Putamen (tissue), 1 donor: ENCODE data around the gene ADARB2.

Experiments used
- DNase-seq: peaks from one replicate; pipeline ENCODE4 v3.0.0-alpha.2; 2016; ENCODE audit warnings: low spot score

Gene ADARB2

GRCh38 chr10:1187855-1188557 is 549.3 kb downstream of the ADARB2 start:
- peak; percentile 72 for DNase-seq

DNA sequence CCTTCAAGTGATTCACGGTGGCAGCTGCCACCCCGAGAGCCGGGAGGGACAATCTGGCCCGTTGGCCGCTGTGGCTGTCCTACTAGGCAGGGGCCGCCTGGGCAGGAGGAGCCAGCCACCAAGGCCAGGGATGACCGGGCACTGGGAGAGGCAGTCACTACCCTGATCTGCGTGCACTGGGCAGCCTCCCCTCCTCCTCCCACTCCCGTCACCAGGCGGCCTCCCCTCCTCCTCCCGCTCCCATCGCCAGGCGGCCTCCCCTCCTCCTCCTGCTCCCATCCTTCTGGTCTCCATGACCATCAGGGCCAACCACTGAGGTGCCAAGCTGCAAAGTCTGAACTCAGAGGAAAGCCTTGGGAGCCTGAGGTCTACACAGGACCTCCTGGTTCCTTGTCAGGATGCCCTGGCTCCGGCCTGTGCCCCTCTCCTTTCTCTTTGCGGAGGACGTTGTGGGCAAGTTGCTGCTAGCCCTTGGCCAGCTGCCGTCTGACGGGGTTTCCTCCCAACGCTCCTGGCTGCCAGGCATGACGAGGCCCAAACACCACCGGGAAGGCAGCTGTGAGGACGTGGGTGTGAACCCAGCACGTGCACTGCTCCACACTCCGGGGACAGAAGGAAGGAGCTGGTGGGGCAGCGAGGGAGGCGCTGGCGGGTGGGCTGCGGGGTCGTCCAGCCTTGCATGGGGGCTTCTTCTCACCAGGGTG is 550.0 kb downstream of the ADARB2 start:
- peak; percentile 88 for DNase-seq

- DNase-seq = no peak
Observed at GRCh38 chr10:1186683-1186990, 550.7 kb downstream of the ADARB2 start.

GRCh38 chr10:1185911-1186682 is 551.2 kb downstream of the ADARB2 start:
- no peak for DNase-seq

GRCh38 chr10:1184541-1185430 is 552.5 kb downstream of the ADARB2 start:
- no peak for DNase-seq

- DNase-seq = no peak
Observed at GRCh38 chr10:1183701-1184100, 553.6 kb downstream of the ADARB2 start.

DNA sequence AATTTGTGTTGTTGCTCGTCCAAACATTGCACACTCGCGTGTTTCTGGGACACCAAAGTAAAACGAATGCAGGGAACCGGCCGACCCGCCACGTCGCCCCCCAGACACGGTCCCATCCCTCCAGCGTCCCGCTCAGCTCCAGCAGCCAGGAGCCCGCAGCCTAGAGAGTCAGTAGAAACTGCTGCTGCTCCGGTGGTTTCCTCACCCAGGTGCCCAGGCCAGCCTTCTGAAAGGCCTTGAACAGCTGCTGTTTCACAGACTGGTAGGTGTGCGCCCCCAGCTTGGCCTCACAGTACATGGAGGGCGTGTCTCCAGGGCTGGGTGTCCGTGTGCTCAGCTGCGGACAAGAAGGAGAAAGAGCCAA is 554.3 kb downstream of the ADARB2 start:
- no peak for DNase-seq

GRCh38 chr10:1182280-1183032 is 554.9 kb downstream of the ADARB2 start:
- no peak for DNase-seq

- no peak for DNase-seq
Observed at GRCh38 chr10:1180836-1181235, 556.5 kb downstream of the ADARB2 start.

DNA sequence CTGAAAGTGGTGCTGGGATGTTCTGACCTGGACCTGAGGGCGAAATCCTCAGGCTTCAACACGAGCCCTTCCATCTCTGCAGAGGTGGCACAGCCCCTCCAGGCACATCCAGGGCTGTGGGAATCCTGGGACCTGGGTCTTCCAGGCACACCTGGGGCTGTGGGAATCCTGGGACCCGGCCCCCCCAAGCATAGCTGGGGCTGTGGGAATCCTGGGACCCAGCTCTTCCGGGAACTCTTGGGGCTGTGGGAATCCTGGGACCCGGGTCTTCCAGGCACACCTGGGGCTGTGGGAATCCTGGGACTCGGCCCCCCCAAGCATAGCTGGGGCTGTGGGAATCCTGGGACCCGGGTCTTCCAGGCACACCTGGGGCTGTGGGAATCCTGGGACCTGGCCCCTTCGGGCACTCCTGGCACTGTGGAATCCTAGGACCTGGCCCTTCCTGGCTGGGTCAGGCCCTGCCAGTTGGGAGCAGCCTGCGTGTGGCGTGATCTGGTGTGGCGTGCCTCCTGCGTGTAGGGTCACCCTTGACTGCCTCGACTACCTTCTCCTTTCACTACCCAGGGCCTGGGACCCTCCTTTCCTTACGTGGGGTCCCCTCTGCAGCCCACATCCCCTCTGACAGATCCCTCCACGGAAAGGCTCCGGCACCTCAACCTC is 557.1 kb downstream of the ADARB2 start:
- no peak for DNase-seq

GRCh38 chr10:1179346-1180070 is 557.8 kb downstream of the ADARB2 start:
- no peak for DNase-seq

DNA sequence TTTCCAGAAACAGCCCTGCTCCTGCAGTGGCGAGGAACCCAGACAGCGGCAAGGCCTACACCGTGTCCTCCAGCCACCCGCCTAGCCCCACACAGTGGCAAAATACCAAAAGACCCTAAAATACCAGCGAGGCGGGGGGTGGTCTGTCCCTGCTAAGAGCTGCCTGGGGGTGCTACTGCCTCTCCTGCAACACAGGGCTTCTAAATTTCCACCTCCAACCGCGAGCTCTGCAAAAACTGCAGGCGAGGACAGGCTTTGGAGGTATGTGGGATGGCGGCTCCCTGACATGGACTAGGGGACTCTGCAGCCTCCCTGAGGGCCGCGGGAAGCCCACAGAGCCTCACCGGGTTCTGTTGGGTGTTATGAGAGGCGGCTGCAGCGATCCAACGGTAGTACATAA is 558.8 kb downstream of the ADARB2 start:
- no peak for DNase-seq

DNA sequence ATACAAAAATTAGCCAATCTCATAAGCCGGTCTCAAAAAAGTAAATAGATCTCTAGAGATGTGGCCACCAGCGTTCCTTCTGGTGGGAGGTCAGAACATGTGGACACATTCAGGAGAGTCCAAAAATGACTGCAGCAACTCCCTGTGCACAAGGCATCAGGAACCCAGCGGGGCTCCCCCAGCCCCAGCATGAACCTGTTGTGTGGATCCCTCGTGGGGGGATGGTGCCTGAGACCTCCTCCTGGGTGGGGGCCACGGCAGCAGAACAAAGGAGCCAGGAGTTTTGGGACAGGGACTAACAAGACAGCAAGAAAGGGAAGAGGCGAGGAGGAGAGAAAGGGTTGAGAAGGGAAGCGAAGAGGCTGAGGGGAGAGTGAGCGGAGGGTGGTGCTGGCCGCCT is 559.4 kb downstream of the ADARB2 start:
- DNase-seq = no peak

- no peak for DNase-seq
Observed at GRCh38 chr10:1175956-1176565, 561.3 kb downstream of the ADARB2 start.

- DNase-seq = no peak
Observed at GRCh38 chr10:1174022-1174421, 563.3 kb downstream of the ADARB2 start.

DNA sequence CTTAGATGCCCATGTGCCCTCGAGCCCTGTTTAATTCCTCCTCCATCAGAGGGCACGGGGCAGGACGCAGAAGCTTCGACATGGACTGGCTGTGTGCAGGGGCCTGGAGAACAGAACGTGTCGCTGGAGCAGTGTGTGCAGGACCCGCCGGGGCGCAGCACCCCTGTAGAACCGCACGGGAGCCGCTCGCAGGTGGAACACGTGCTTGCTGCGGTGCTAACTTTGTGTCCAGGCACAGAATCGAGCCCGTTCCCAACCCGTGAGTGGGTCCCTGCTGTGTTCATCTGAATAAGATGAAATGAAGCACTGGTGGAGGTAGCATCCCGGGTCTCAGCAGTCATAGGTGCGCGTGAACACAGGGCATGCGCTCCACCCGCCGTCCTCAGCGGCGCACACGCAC is 564.2 kb downstream of the ADARB2 start:
- no peak for DNase-seq

DNA sequence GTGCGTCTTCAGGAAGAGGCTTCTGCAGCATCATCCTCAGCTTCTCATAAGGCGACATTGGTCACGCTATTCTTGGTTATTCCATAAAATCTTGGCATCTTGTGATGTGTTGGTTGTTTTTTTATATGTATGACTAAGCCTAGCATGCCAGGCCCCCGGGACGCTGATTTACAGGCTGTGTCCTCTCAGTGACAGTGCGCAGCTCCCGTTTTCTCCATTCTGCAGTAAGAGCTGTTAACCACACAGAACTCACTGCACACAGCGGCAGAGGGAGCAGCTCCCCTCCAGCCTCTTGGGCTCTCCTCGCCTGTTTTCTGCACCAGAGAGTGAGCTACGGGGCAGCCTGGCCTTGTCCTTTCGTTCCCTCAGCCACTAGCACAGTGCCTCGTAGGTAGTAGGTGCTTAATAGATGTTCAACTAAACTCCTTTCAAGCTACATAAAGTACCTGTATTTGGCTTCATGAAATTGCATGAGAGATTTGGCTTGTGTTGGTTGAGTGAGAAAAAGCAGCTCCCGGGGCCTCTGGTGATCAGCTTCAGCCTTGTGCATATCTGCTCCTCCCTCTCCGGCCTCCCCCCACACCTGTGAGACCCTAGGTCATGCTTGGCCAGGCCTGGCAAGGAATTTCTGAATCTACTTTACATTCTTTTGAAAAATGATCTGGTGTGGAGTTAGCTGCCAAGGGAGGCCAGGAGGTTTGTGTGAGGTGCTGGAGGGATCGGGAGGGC is 564.9 kb downstream of the ADARB2 start:
- DNase-seq = no peak

DNA sequence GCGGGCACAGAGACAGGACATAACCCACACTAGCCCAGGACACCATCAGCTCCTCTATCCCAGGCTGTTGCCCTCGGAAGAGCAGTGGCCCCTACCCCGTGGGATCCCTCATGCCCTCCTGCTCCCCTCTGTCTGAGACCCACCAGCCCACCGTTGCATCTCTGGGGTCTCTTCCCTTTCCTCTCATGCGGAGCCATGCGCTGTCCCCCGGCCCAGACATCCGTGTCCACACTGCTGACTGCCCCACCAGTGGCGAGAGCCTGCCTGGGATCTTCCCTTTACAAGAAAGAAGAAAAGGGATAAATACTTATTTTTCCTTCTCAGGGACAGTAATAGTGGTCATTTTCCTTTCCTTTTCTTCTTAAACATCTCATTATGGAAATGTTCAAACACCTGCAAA is 565.7 kb downstream of the ADARB2 start:
- no peak for DNase-seq

- DNase-seq = no peak
Observed at GRCh38 chr10:1171182-1171581, 566.1 kb downstream of the ADARB2 start.
